H1 (cell line): ENCODE measurements around the gene LRRC49. TPM values are rescaled to one million over a fixed set of nuclear protein-coding genes. Genes with fewer than 3 reads are reported as not detected.

Experiments used
- CTCF ChIA-PET: fragments of 300-600 bp; sonication (Branson Sonifier 250); formaldehyde crosslinking; loops from one replicate; lab custom pipeline; 2021; ENCODE audit not compliant: partially characterized antibody; lab: Charles Lee
- POLR2A ChIA-PET: fragments of 300-600 bp; sonication (Branson Sonifier 250); formaldehyde crosslinking; loops from one replicate; lab custom pipeline; 2021; ENCODE audit warnings: inconsistent platforms; ENCODE audit not compliant: partially characterized antibody; lab: Charles Lee
- DNase-seq, 2 experiments: peaks; one replicate each; pipeline versions ENCODE4 v3.0.0 to v3.0.0-alpha.2; 2010 to 2022; ENCODE audit warnings: low spot score in 2 of 2, low read depth in 1 of 2, mixed read lengths in 1 of 2
- FAIRE-seq: peaks from 2 replicates; lab custom pipeline; 2011; peaks lifted over from hg19 to GRCh38; lab: Jason Lieb, UNC
- H2AFZ ChIP-seq: 2 replicates; pipeline ENCODE4 v1.8.1; 2012; ENCODE audit warnings: low read length, inconsistent platforms
- H2AK5ac ChIP-seq: 2 replicates; pipeline ENCODE4 v1.6.1; 2013; ENCODE audit warnings: low read depth, low read length
- H2BK120ac ChIP-seq: replicated peaks from 2 replicates; pipeline ENCODE3; 2013; ENCODE audit warnings: low read depth, low read length, inconsistent platforms
- H2BK12ac ChIP-seq: 2 replicates; pipeline ENCODE4 v1.6.1; 2013; ENCODE audit warnings: low read depth, low read length
- H2BK15ac ChIP-seq: 2 replicates; pipeline ENCODE4 v1.6.1; 2013; ENCODE audit warnings: low read length
- H2BK20ac ChIP-seq: 2 replicates; pipeline ENCODE4 v1.6.1; 2013; ENCODE audit warnings: low read length
- H2BK5ac ChIP-seq: 2 replicates; pipeline ENCODE4 v1.6.1; 2013; ENCODE audit warnings: low read depth, low read length
- H3K14ac ChIP-seq: 2 replicates; pipeline ENCODE4 v1.6.1; 2013; ENCODE audit warnings: inconsistent platforms; ENCODE audit not compliant: insufficient read length
- H3K18ac ChIP-seq: 2 replicates; pipeline ENCODE4 v1.6.1; 2013; ENCODE audit warnings: low read length; ENCODE audit errors: extremely low read depth
- H3K23ac ChIP-seq: 2 replicates; pipeline ENCODE4 v1.6.1; 2013; ENCODE audit warnings: inconsistent platforms; ENCODE audit not compliant: insufficient read length
- H3K23me2 ChIP-seq: 2 replicates; pipeline ENCODE4 v1.6.1; 2013; ENCODE audit warnings: low read depth, low read length
- H3K27ac ChIP-seq: 2 replicates; pipeline ENCODE4 v1.6.1; 2011; ENCODE audit warnings: low read depth, low read length, inconsistent platforms
- H3K27me3 ChIP-seq, 4 experiments: replicated peaks in 1 of 4; 1 replicate in 1 of 4; 2 replicates in 3 of 4; pipeline versions ENCODE4 v1.6.1 to v1.8.1; 2011 to 2013; ENCODE audit warnings: low read length in 3 of 4, mild to moderate bottlenecking in 3 of 4, inconsistent platforms in 2 of 4, mixed read lengths in 2 of 4, moderate library complexity in 1 of 4; ENCODE audit not compliant: control insufficient read depth in 3 of 4, insufficient read depth in 3 of 4; ENCODE audit errors: extremely low read depth in 1 of 4
- H3K36me3 ChIP-seq, 4 experiments: 2 replicates each; pipeline versions ENCODE4 v1.6.1 to v1.8.1; 2011 to 2013; ENCODE audit warnings: mild to moderate bottlenecking in 4 of 4, low read length in 3 of 4, moderate library complexity in 2 of 4, control low read depth in 1 of 4, inconsistent platforms in 1 of 4; ENCODE audit not compliant: insufficient read depth in 4 of 4, control insufficient read depth in 2 of 4
- H3K4ac ChIP-seq: replicated peaks from 2 replicates; pipeline ENCODE3; 2013; ENCODE audit warnings: low read length, low read depth, mixed read lengths, inconsistent platforms; ENCODE audit not compliant: insufficient read length
- H3K4me1 ChIP-seq, 4 experiments: replicated peaks in 1 of 4; 1 replicate in 1 of 4; 2 replicates in 3 of 4; pipeline versions ENCODE4 v1.6.1 to v1.8.1; 2011 to 2013; ENCODE audit warnings: low read length in 3 of 4, inconsistent platforms in 2 of 4, mixed read lengths in 1 of 4; ENCODE audit not compliant: insufficient read depth in 4 of 4, control insufficient read depth in 3 of 4
- H3K4me2 ChIP-seq, 2 experiments: 2 replicates each; pipeline versions ENCODE4 v1.6.1 to v1.8.1; 2011 to 2013; ENCODE audit warnings: low read depth in 2 of 2, low read length in 2 of 2, control low read depth in 1 of 2, inconsistent platforms in 1 of 2, mild to moderate bottlenecking in 1 of 2; ENCODE audit not compliant: insufficient read depth in 1 of 2
- H3K4me3 ChIP-seq, 4 experiments: fragments of 200-600, 300-600 bp in 1 of 4; sonication (generic), shearing (Covaris generic), sonication (Bioruptor Twin) in 1 of 4; 2 replicates each; pipeline versions ENCODE4 v1.5.1 to v1.8.1; 2011 to 2016; ENCODE audit warnings: low read length in 4 of 4, low read depth in 3 of 4, control low read depth in 2 of 4, inconsistent platforms in 2 of 4, mild to moderate bottlenecking in 2 of 4, mixed read lengths in 1 of 4, moderate library complexity in 1 of 4; ENCODE audit not compliant: insufficient read depth in 2 of 4; ENCODE audit errors: extremely low read depth in 1 of 4
- H3K56ac ChIP-seq: replicated peaks from 2 replicates; pipeline ENCODE3; 2013; ENCODE audit warnings: low read depth, mild to moderate bottlenecking, mixed read lengths, low read length, inconsistent platforms; ENCODE audit not compliant: insufficient read length
- H3K79me1 ChIP-seq: 2 replicates; pipeline ENCODE4 v1.6.1; 2013; ENCODE audit warnings: low read depth, low read length, control low read depth
- H3K79me2 ChIP-seq, 2 experiments: 2 replicates each; pipeline versions ENCODE4 v1.6.1 to v1.8.1; 2012 to 2013; ENCODE audit warnings: low read length in 2 of 2, mild to moderate bottlenecking in 2 of 2, inconsistent platforms in 1 of 2; ENCODE audit not compliant: insufficient read depth in 2 of 2, control insufficient read depth in 1 of 2
- H3K9ac ChIP-seq, 4 experiments: replicated peaks in 1 of 4; 1 replicate in 1 of 4; 2 replicates in 3 of 4; pipeline versions ENCODE4 v1.6.1 to v1.8.1; 2011 to 2013; ENCODE audit warnings: low read depth in 3 of 4, low read length in 3 of 4, control low read depth in 2 of 4, mild to moderate bottlenecking in 2 of 4, moderate library complexity in 2 of 4, inconsistent platforms in 1 of 4; ENCODE audit errors: extremely low read depth in 1 of 4
- H3K9me3 ChIP-seq, 2 experiments: 2 replicates each; pipeline versions ENCODE4 v1.6.1 to v1.8.1; 2012 to 2013; ENCODE audit warnings: mild to moderate bottlenecking in 2 of 2, moderate library complexity in 2 of 2, control low read depth in 1 of 2, inconsistent platforms in 1 of 2, low read depth in 1 of 2, low read length in 1 of 2, mixed read lengths in 1 of 2; ENCODE audit not compliant: insufficient read depth in 2 of 2
- H4K20me1 ChIP-seq, 2 experiments: replicated peaks in 1 of 2; 2 replicates each; pipeline versions ENCODE3 to v1.8.1; 2011 to 2013; ENCODE audit warnings: inconsistent platforms in 2 of 2, low read length in 2 of 2, mild to moderate bottlenecking in 1 of 2; ENCODE audit not compliant: insufficient read depth in 2 of 2, control insufficient read depth in 1 of 2
- H4K5ac ChIP-seq: 2 replicates; pipeline ENCODE4 v1.6.1; 2013; ENCODE audit warnings: low read length, low read depth, mixed read lengths, inconsistent platforms; ENCODE audit not compliant: insufficient read length
- H4K8ac ChIP-seq: 2 replicates; pipeline ENCODE4 v1.8.0; 2013; ENCODE audit warnings: mild to moderate bottlenecking, moderate library complexity, low read length, inconsistent platforms; ENCODE audit not compliant: insufficient read depth; ENCODE audit errors: extremely low read depth
- H4K91ac ChIP-seq: replicated peaks from 2 replicates; pipeline ENCODE3; 2013; ENCODE audit warnings: low read length, mixed read lengths, inconsistent platforms; ENCODE audit not compliant: insufficient read length
- ASH2L ChIP-seq: fragments of 200-600, 300-600 bp; sonication (generic); IDR thresholded peaks from one replicate; pipeline ENCODE4 v1.7.1; 2017; ENCODE audit warnings: low read length
- EP300 ChIP-seq, 2 experiments: IDR thresholded peaks; 1 replicate in 1 of 2; 2 replicates in 1 of 2; pipeline ENCODE4 v1.6.1; 2011 to 2012; ENCODE audit warnings: low read depth in 2 of 2, low read length in 2 of 2, mild to moderate bottlenecking in 2 of 2, borderline replicate concordance in 1 of 2, inconsistent platforms in 1 of 2, moderate library complexity in 1 of 2
- GTF2F1 ChIP-seq: IDR thresholded peaks from 2 replicates; pipeline ENCODE4 v1.6.1; 2012; ENCODE audit warnings: low read depth, low read length, improper control_type of control experiment, borderline replicate concordance
- NRF1 ChIP-seq: IDR thresholded peaks from 2 replicates; pipeline ENCODE4 v1.6.1; 2011; ENCODE audit warnings: mild to moderate bottlenecking, low read depth, low read length, improper control_type of control experiment
- POLR2A ChIP-seq, 2 experiments: IDR thresholded peaks; 1 replicate in 1 of 2; 2 replicates in 1 of 2; pipeline ENCODE4 v1.6.1; 2011; ENCODE audit warnings: low read depth in 2 of 2, low read length in 2 of 2, mild to moderate bottlenecking in 2 of 2; ENCODE audit errors: control extremely low read depth in 1 of 2
- RAD21 ChIP-seq, 2 experiments: IDR thresholded peaks in 1 of 2; conservative IDR thresholded peaks in 1 of 2; 2 replicates each; pipeline ENCODE4 v1.6.1; 2011; ENCODE audit warnings: low read depth in 2 of 2, low read length in 2 of 2, improper control_type of control experiment in 1 of 2, inconsistent platforms in 1 of 2, mild to moderate bottlenecking in 1 of 2, moderate library complexity in 1 of 2
- SAP30 ChIP-seq: fragments of 300-600 bp; sonication (generic); IDR thresholded peaks from 2 replicates; pipeline ENCODE4 v1.7.1; 2012; ENCODE audit warnings: low read length, moderate library complexity, mild to moderate bottlenecking, inconsistent platforms; ENCODE audit not compliant: insufficient read depth, insufficient replicate concordance
- SP2 ChIP-seq: IDR thresholded peaks from 2 replicates; pipeline ENCODE4 v1.6.1; 2012; ENCODE audit warnings: mild to moderate bottlenecking, low read length, inconsistent platforms
- SUZ12 ChIP-seq: fragments of 200-600 bp; sonication (generic); IDR thresholded peaks from 2 replicates; pipeline ENCODE4 v1.6.1; 2012; ENCODE audit warnings: mild to moderate bottlenecking, inconsistent platforms, low read length, moderate library complexity, mixed read lengths
- TAF7 ChIP-seq: optimal IDR thresholded peaks from 2 replicates; pipeline ENCODE3; 2011; ENCODE audit warnings: low read depth, mild to moderate bottlenecking, inconsistent platforms, low read length, moderate library complexity, borderline replicate concordance
- TCF12 ChIP-seq: IDR thresholded peaks from 2 replicates; pipeline ENCODE4 v1.6.1; 2011; ENCODE audit warnings: low read depth, mild to moderate bottlenecking, low read length
- YY1 ChIP-seq: IDR thresholded peaks from 2 replicates; pipeline ENCODE4 v1.6.1; 2011; ENCODE audit warnings: low read depth, mild to moderate bottlenecking, low read length
- polyA plus RNA-seq, 7 experiments: library from polyadenylated mRNA; depleted of rRNA in 3 of 7; stranded (reverse) in 5 of 7; unstranded in 2 of 7; fragments of >200 nt in 5 of 7; fragments of 200-250 nt in 2 of 7; gene quantifications; 1 replicate in 5 of 7; 2 replicates in 1 of 7; 4 replicates in 1 of 7; pipeline versions ENCODE4 v1.2.1 to v1.2.3, GENCODE V29; 2011 to 2013; ENCODE audit warnings: missing spikeins in 2 of 7, mixed read lengths in 2 of 7
- total RNA-seq: library from RNA; stranded (reverse); fragmentation: NEBNext Ultra II Directional; extraction: Animal tissue kit (Norgen Biotek cat#: 25700); gene quantifications from 2 replicates; pipeline ENCODE4 v1.2.1, GENCODE V29; 2021
- TF ChIP-seq, protein P1 (sequence below): IDR thresholded peaks from 2 replicates; pipeline ENCODE4 v1.6.1; 2012; ENCODE audit warnings: inconsistent platforms

Gene LRRC49
- total and polyA plus RNA-seq, 2 of the 8 experiments (the other 6 are each of a cell fraction or from before 2014, with no cell fraction given) = 5.0 to 10.4 TPM

GRCh38 chr15:70998319-70998718 is 105.7 kb downstream of the LRRC49 start:
- Histone ChIP-seq H4K91ac (no peak overlapping the region), H2BK15ac (no peak overlapping the region), H3K4me1 (no peaks in the 10 kb centered on the region), H3K36me3 (no peaks in the 10 kb centered on the region), H3K9me3 (peaks cover under 1 to 1% of the 10 kb centered on the region in 2 experiments; a peak in 2 of 4 replicates), H4K20me1 (no peaks in the 10 kb centered on the region), H2BK5ac (no peak overlapping the region), H3K23me2 (no peaks in the 10 kb centered on the region), H3K79me1 (no peaks in the 10 kb centered on the region), H3K14ac (no peak overlapping the region), H2BK120ac (no peak overlapping the region), H2AFZ (no peak overlapping the region), H2BK20ac (no peak overlapping the region), H2AK5ac (no peak overlapping the region), H3K23ac (no peak overlapping the region), H3K4me3 (no peak overlapping the region), H4K8ac (no peak overlapping the region), H3K79me2 (no peaks in the 10 kb centered on the region), H3K4me2 (no peak overlapping the region), H3K9ac (no peak overlapping the region), H3K27ac (no peak overlapping the region), H3K4ac (no peak overlapping the region), H3K56ac (no peak overlapping the region), H3K27me3 (no peaks in the 10 kb centered on the region), H3K18ac (no peak overlapping the region), H4K5ac (no peak overlapping the region), H2BK12ac (no peak overlapping the region)
- ChIA-PET CTCF (interaction anchor here (1.9 to 2.0 kb wide), 2 partner anchors 12 to 442 kb away, joined by 4 to 5 read pairs; no protein-coding TSS in a partner anchor), POLR2A (no interaction called here)
- FAIRE-seq (no peak), DNase-seq (no peak)
- no peak for TF ChIP-seq NRF1
- no peak for TF ChIP-seq GTF2F1
- TF ChIP-seq TCF12 = no peak
- no peak for TF ChIP-seq RAD21 (IDR thresholded peaks at IDR 0.05 in 1 of 2, conservative IDR thresholded peaks at IDR 0.05 in 1 of 2; ENCODE audit: low read depth in 2 of 2, low read length in 2 of 2)
- no peak for TF ChIP-seq SP2
- TF ChIP-seq TAF7 = no peak
- no peak for TF ChIP-seq YY1
- TF ChIP-seq EP300 (IDR thresholded peaks at IDR 0.05; ENCODE audit: borderline replicate concordance in 1 of 2, low read depth in 2 of 2, low read length in 2 of 2) = no peak
- no peak for TF ChIP-seq SAP30
- no peak for TF ChIP-seq SUZ12
- no peak for TF ChIP-seq POLR2A (IDR thresholded peaks at IDR 0.05; ENCODE audit: control extremely low read depth in 1 of 2, low read depth in 2 of 2, low read length in 2 of 2)
- TF ChIP-seq, protein P1, sequence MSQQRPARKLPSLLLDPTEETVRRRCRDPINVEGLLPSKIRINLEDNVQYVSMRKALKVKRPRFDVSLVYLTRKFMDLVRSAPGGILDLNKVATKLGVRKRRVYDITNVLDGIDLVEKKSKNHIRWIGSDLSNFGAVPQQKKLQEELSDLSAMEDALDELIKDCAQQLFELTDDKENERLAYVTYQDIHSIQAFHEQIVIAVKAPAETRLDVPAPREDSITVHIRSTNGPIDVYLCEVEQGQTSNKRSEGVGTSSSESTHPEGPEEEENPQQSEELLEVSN = no peak
- TF ChIP-seq ASH2L = no peak
